ENCODE data around the gene LTF. TPM values are rescaled to one million over a fixed set of nuclear protein-coding genes. Genes with fewer than 3 reads are reported as not detected.
A peak's percentile ranks its signal among the peaks of the same experiment; 100 is the strongest.

The LTF gene
- total and polyA plus RNA-seq, 9 of the 15 experiments (the other 6 are each of a cell fraction or from before 2014, with no cell fraction given) = 0.07 TPM; not detected in 8

- TF ChIP-seq ZMIZ1 (IDR thresholded peaks at IDR 0.05; ENCODE audit: low read depth in 2 of 2, low read length in 2 of 2) (peak in 1 of 2 experiments; percentile 77; a peak in 2 of 4 replicates), RBM14 (IDR thresholded peaks at IDR 0.05; ENCODE audit: borderline replicate concordance, insufficient read depth, low read depth, low read length) (no peak), CSDE1 (IDR thresholded peaks at IDR 0.05) (no peak), PRPF4 (IDR thresholded peaks at IDR 0.05; ENCODE audit: insufficient read depth, low read depth, low read length, poor library complexity, severe bottlenecking) (no peak), FOSL1 (tag; conservative IDR thresholded peaks at IDR 0.05) (0 out of 2 replicates have a peak, but pooled peaks have one; percentile 31), SMARCE1 (IDR thresholded peaks at IDR 0.05) (0 out of 2 replicates have a peak, but pooled peaks have one; percentile 34), ZNF121 (CRISPR knock-in tag; conservative IDR thresholded peaks at IDR 0.05) (no peak), SOX6 (IDR thresholded peaks at IDR 0.05) (peak; percentile 19; the same call in 1 of the 2 replicates), ZNF584 (CRISPR knock-in tag; IDR thresholded peaks at IDR 0.05; ENCODE audit: low read depth) (0 out of 2 replicates have a peak, but pooled peaks have one; percentile 9), TEAD4 (IDR thresholded peaks at IDR 0.05; ENCODE audit: low read length) (no peak), TEAD4 (CRISPR knock-in tag; IDR thresholded peaks at IDR 0.05; ENCODE audit: borderline replicate concordance) (no peak), VEZF1 (CRISPR knock-in tag; IDR thresholded peaks at IDR 0.05) (peak; percentile 86), ADNP (tag; IDR thresholded peaks at IDR 0.05) (0 out of 2 replicates have a peak, but pooled peaks have one; percentile 37), CXXC5 (CRISPR knock-in tag; IDR thresholded peaks at IDR 0.05) (peak; percentile 65), NFIX (CRISPR knock-in tag; IDR thresholded peaks at IDR 0.05; ENCODE audit: low read depth) (0 out of 2 replicates have a peak, but pooled peaks have one; percentile 26), BACH1 (tag; IDR thresholded peaks at IDR 0.05) (no peak), TFAM (CRISPR knock-in tag; conservative IDR thresholded peaks at IDR 0.05) (no peak), ZNF133 (CRISPR knock-in tag; IDR thresholded peaks at IDR 0.05) (no peak)
- TF ChIP-seq, protein P1, sequence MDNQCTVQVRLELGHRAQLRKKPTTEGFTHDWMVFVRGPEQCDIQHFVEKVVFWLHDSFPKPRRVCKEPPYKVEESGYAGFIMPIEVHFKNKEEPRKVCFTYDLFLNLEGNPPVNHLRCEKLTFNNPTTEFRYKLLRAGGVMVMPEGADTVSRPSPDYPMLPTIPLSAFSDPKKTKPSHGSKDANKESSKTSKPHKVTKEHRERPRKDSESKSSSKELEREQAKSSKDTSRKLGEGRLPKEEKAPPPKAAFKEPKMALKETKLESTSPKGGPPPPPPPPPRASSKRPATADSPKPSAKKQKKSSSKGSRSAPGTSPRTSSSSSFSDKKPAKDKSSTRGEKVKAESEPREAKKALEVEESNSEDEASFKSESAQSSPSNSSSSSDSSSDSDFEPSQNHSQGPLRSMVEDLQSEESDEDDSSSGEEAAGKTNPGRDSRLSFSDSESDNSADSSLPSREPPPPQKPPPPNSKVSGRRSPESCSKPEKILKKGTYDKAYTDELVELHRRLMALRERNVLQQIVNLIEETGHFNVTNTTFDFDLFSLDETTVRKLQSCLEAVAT (IDR thresholded peaks at IDR 0.05) = peak in 1 of 2 experiments; percentile 99; a peak in 2 of 4 replicates
- TF ChIP-seq, protein P2, sequence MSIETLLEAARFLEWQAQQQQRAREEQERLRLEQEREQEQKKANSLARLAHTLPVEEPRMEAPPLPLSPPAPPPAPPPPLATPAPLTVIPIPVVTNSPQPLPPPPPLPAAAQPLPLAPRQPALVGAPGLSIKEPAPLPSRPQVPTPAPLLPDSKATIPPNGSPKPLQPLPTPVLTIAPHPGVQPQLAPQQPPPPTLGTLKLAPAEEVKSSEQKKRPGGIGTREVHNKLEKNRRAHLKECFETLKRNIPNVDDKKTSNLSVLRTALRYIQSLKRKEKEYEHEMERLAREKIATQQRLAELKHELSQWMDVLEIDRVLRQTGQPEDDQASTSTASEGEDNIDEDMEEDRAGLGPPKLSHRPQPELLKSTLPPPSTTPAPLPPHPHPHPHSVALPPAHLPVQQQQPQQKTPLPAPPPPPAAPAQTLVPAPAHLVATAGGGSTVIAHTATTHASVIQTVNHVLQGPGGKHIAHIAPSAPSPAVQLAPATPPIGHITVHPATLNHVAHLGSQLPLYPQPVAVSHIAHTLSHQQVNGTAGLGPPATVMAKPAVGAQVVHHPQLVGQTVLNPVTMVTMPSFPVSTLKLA (conservative IDR thresholded peaks at IDR 0.05) = no peak
Observed at GRCh38 chr3:46416125-46416810, 48.4 kb downstream of the LTF start (continued).

Measured in K562 (cell line).